ENCODE data around the gene NEK5.

GRCh38 chr13:51999921-52000320 is 129.0 kb downstream of the NEK5 start:
- TF ChIP-seq POLR2A (IDR thresholded peaks at IDR 0.05) (no peak), CTCF (IDR thresholded peaks at IDR 0.05) (no peak), EP300 (IDR thresholded peaks at IDR 0.05) (no peak)
